Right lobe of liver (tissue), 6 donors: ENCODE measurements around the gene ARHGEF9. TPM values are rescaled to one million over a fixed set of nuclear protein-coding genes. Genes with fewer than 3 reads are reported as not detected.

Experiments
- ATAC-seq, 4 donors: fragments of 200-7000 bp; cut with Tn5 transposase; one replicate each; pipeline ENCODE4 v1.9.1; 2020; ENCODE audit warnings: mild to moderate bottlenecking in 4 of 4, moderate library complexity in 4 of 4
- DNase-seq, 3 donors: peaks; one replicate each; pipeline ENCODE4 v3.0.0-alpha.2; 2020
- H3K27ac ChIP-seq, 3 donors: fragments of 200-600 bp; one replicate each; pipeline ENCODE4 v1.8.0; 2022
- H3K27me3 ChIP-seq, 2 donors: fragments of 200-600 bp; one replicate each; pipeline ENCODE4 v1.8.0; 2022
- H3K36me3 ChIP-seq, 4 donors: fragments of 200-600 bp; sonication (generic) in 1 of 4; one replicate each; pipeline versions ENCODE4 v1.5.1 to v1.8.0; 2017 to 2022; ENCODE audit warnings: control low read depth in 1 of 4
- H3K4me1 ChIP-seq, 4 donors: fragments of 200-600 bp; sonication (generic) in 1 of 4; one replicate each; pipeline versions ENCODE4 v1.5.1 to v1.8.0; 2017 to 2022; ENCODE audit warnings: control low read depth in 1 of 4
- H3K4me3 ChIP-seq, 3 donors: fragments of 200-600 bp; one replicate each; pipeline ENCODE4 v1.8.0; 2022
- H3K9me3 ChIP-seq, 4 donors: fragments of 200-600 bp; sonication (generic) in 1 of 4; one replicate each; pipeline versions ENCODE4 v1.5.1 to v1.8.0; 2017 to 2022; ENCODE audit warnings: control low read depth in 1 of 4
- POLR2A ChIP-seq: fragments of 450-650 bp; IDR thresholded peaks from one replicate; pipeline ENCODE4 v1.6.1; 2017; ENCODE audit warnings: antibody characterized with exemption, mild to moderate bottlenecking
- WGBS: methylation state at CpG from one replicate; pipeline ENCODE4 v1.1.6; 2018; ENCODE audit warnings: low coverage, low lambda C conversion rate; ENCODE audit not compliant: insufficient coverage; ENCODE audit errors: missing lambda C conversion rate; 5-methylcytosine and 5-hydroxymethylcytosine counted together
- intact Hi-C, 2 donors: fragments of 100-400 bp; cut with DNase I; formaldehyde crosslinking; loops; one replicate each; pipeline versions ENCODE4 v1.11.2 to v1.14.1; 2022
- total RNA-seq, 6 experiments: library from RNA; depleted of rRNA in 2 of 6; stranded (reverse); fragments of >200 nt in 2 of 6; fragmentation: NEBNext Ultra II Directional in 3 of 6; extraction: Animal tissue kit (Norgen Biotek cat#: 25700) in 3 of 6; gene quantifications; one replicate each; pipeline versions ENCODE4 v1.1.0 to v1.2.4, GENCODE V29; 2016 to 2023
- TF ChIP-seq, protein P1 (sequence below), 4 donors: fragments of 200-600 bp in 3 of 4; fragments of 450-650 bp in 1 of 4; IDR thresholded peaks; one replicate each; pipeline versions ENCODE4 v1.5.1 to v1.8.0; 2016 to 2022; ENCODE audit warnings: antibody characterized with exemption in 4 of 4, mild to moderate bottlenecking in 2 of 4
- donor health status: DM: no; HTN: yes; CAD: no.
- donor health status: DM: no; HTN: no; CAD: no.
- donor health status: DM: no; HTN: no; CAD: no.
- donor health status: DM: no; HTN: yes; CAD: no.
- donor health status: DM: no; HTN: yes; CAD: no.

ARHGEF9 gene
- total RNA-seq, 6 experiments from 2014 or later: 5.8 to 9.0 (median 7.5) TPM

GRCh38 chrX:63702556-63702955 is 82.5 kb downstream of the ARHGEF9 start:
- no peaks in the 10 kb centered on the region for H3K9me3 ChIP-seq
- TF ChIP-seq, protein P1, sequence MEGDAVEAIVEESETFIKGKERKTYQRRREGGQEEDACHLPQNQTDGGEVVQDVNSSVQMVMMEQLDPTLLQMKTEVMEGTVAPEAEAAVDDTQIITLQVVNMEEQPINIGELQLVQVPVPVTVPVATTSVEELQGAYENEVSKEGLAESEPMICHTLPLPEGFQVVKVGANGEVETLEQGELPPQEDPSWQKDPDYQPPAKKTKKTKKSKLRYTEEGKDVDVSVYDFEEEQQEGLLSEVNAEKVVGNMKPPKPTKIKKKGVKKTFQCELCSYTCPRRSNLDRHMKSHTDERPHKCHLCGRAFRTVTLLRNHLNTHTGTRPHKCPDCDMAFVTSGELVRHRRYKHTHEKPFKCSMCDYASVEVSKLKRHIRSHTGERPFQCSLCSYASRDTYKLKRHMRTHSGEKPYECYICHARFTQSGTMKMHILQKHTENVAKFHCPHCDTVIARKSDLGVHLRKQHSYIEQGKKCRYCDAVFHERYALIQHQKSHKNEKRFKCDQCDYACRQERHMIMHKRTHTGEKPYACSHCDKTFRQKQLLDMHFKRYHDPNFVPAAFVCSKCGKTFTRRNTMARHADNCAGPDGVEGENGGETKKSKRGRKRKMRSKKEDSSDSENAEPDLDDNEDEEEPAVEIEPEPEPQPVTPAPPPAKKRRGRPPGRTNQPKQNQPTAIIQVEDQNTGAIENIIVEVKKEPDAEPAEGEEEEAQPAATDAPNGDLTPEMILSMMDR (IDR thresholded peaks at IDR 0.05): no peak
- TF ChIP-seq POLR2A: no peak
- WGBS: 80% methylated on average over 1 of the region's 1 CpG
- DNase-seq (no peak), ATAC-seq (no peak)
- H3K4me1 ChIP-seq: no peaks in the 10 kb centered on the region
- H3K27me3 ChIP-seq: no peaks in the 10 kb centered on the region
- no peaks in the 10 kb centered on the region for H3K36me3 ChIP-seq
- H3K4me3 ChIP-seq: no peak overlapping the region
- H3K27ac ChIP-seq: no peak overlapping the region
- intact Hi-C loops: no loop called here

DNA sequence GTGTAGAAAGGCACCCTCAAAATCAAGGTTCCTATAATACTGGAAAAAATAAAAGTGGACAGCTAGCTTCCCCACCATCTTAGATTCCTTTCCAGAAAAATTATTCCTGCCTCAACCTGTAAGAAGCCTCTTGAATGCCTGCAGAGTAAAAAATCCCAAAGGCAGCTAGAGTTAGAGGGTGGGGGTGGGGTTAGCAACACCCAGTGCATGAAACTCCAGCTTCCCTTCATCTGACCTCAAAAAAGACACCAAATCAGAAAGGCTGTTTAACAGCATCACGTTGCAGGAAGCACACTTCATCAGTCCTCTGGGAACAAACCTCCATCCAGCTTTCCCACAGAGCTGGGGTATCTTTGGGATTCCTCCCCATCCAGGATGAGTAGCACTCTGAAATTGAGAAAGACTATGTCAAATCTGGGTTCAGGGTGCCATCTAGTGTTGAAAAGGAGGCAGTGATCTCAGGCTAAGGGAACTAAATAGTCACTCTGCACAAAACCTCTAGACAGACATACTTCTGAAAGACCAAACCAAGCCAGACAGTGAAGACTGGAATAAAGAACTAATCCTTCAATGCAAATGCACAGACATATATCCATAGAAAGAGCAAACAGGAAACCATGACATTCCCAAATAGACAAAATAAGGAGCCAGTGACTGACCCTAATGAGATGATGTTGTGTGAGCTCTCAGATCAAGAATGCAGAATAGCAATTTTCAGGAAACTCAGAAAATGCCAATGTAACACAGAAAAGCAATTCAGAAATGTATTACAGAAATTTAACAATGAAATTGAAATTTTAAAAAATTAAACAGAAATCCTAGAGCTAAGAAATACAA is 97.9 kb downstream of the ARHGEF9 start:
- Histone ChIP-seq H3K27me3 (no peaks in the 10 kb centered on the region), H3K36me3 (no peaks in the 10 kb centered on the region), H3K4me3 (no peak overlapping the region), H3K9me3 (no peaks in the 10 kb centered on the region), H3K4me1 (no peaks in the 10 kb centered on the region), H3K27ac (no peak overlapping the region)
- ATAC-seq: peak; percentile 71 to 87 (median 82)
- TF ChIP-seq, protein P1 (IDR thresholded peaks at IDR 0.05): peak; percentile 68 to 84 (median 74)
- no peak for TF ChIP-seq POLR2A
- intact Hi-C loops: no loop called here
- no peak for DNase-seq
- 10% methylated on average over 1 of the region's 1 CpG for WGBS

DNA sequence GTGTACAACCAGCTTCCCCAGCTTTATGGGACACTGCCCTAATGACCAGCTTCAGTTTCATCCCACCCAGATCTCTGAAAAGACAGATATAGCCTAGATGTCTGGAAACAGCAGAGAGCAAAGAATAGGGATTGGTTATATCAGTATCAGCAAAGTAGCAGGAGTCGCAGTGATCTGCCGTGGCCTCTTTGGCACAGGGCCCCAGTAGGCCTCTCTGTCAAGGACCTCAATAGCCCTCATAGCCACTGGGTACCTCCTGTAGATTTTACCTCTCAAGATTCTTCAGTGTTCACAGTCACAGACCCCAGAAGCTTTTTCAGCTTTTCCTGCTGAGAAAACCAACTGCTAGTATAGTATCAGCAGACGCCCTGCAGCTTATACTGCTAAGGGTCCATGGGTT is 104.6 kb downstream of the ARHGEF9 start:
- Histone ChIP-seq H3K9me3 (no peaks in the 10 kb centered on the region), H3K36me3 (no peaks in the 10 kb centered on the region), H3K27me3 (no peaks in the 10 kb centered on the region), H3K4me3 (no peak overlapping the region), H3K4me1 (no peaks in the 10 kb centered on the region), H3K27ac (no peak overlapping the region)
- DNase-seq (no peak), ATAC-seq (no peak)
- TF ChIP-seq POLR2A: no peak
- TF ChIP-seq, protein P1 (IDR thresholded peaks at IDR 0.05): no peak
- 38% methylated on average over 1 of the region's 3 CpGs for WGBS
- intact Hi-C loops: no loop called here

DNA sequence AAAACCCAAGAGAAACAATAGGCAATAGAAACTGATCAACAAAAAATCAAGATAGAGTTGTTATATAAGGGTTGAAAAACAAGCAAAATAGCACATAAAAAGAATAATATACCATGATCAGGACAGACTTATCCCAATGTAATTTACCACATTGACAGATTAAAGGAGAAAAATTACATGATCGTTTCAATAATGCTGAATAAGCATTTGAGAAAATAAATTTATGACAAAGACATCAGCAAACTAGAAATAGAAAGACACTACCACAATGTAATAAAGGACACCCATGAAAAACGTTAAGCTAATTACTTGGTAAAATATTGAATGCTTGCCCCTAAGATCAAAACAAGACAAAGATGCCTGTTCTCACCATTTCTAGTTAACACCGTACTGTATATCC is 105.6 kb downstream of the ARHGEF9 start:
- 55% methylated on average over 3 of the region's 3 CpGs for WGBS

More for the DNA sequence above, 105.6 kb downstream of the ARHGEF9 start:
- DNase-seq (no peak), ATAC-seq (no peak)
- intact Hi-C loops: no loop called here
- Histone ChIP-seq H3K27ac (no peak overlapping the region), H3K36me3 (no peaks in the 10 kb centered on the region), H3K4me3 (no peak overlapping the region), H3K4me1 (no peaks in the 10 kb centered on the region), H3K27me3 (no peaks in the 10 kb centered on the region), H3K9me3 (no peaks in the 10 kb centered on the region)
- TF ChIP-seq, protein P1 (IDR thresholded peaks at IDR 0.05): no peak
- TF ChIP-seq POLR2A: no peak
